GM21515 (cell line): ENCODE data around the gene WFDC2.
"Not testable (repeated sequence)": the region's sequence is repeated elsewhere in the genome, so short reads cannot be mapped to it uniquely, and the experiment has no call there.

Experiments
- ATAC-seq: cut with Tn5 transposase; IDR thresholded peaks from one replicate; pipeline ENCODE4 v1.9.1; 2021; ENCODE audit not compliant: unreplicated experiment

The WFDC2 gene

GRCh38 chr20:45450097-45450818, 19.3 kb upstream of the WFDC2 start:
- no peak for ATAC-seq

- ATAC-seq: no peak
These were observed 17.3 kb upstream of the WFDC2 start for GRCh38 chr20:45452238-45452637.

- ATAC-seq: no peak
These were observed 16.5 kb upstream of the WFDC2 start for GRCh38 chr20:45452772-45453691.

- ATAC-seq: no peak
These were observed 12.9 kb upstream of the WFDC2 start for GRCh38 chr20:45456632-45457031.

- ATAC-seq: no peak
These were observed 9.9 kb upstream of the WFDC2 start for GRCh38 chr20:45459606-45460005.

GRCh38 chr20:45461225-45461624, 8.3 kb upstream of the WFDC2 start:
- ATAC-seq: no peak

GRCh38 chr20:45462711-45463509, 6.6 kb upstream of the WFDC2 start:
- no peak for ATAC-seq

- no peak for ATAC-seq
These were observed 5.8 kb upstream of the WFDC2 start for GRCh38 chr20:45463709-45464108.

- no peak for ATAC-seq
These were observed 3.9 kb upstream of the WFDC2 start for GRCh38 chr20:45465491-45466266.

- ATAC-seq: no peak
These were observed 2.4 kb upstream of the WFDC2 start for GRCh38 chr20:45467172-45467571.

- no peak for ATAC-seq
These were observed 1.7 kb upstream of the WFDC2 start for GRCh38 chr20:45467861-45468260.

GRCh38 chr20:45470262-45470931, 844 bp downstream of the WFDC2 start:
- peak; percentile 51 for ATAC-seq

GRCh38 chr20:45470937-45471336, 1.4 kb downstream of the WFDC2 start:
- peak; percentile 12 for ATAC-seq

GRCh38 chr20:45472286-45472685, 2.7 kb downstream of the WFDC2 start:
- ATAC-seq: not testable (repeated sequence)

- not testable (repeated sequence) for ATAC-seq
These were observed 8.1 kb downstream of the WFDC2 start for GRCh38 chr20:45477530-45478148.

- no peak for ATAC-seq
These were observed 10.3 kb downstream of the WFDC2 start for GRCh38 chr20:45479822-45480221.

GRCh38 chr20:45484676-45485075, 15.1 kb downstream of the WFDC2 start:
- ATAC-seq: no peak

GRCh38 chr20:45485388-45485787, 15.8 kb downstream of the WFDC2 start:
- ATAC-seq: no peak

- ATAC-seq: no peak
These were observed 17.7 kb downstream of the WFDC2 start for GRCh38 chr20:45487231-45487635.
